NCI-H524 (cell line): ENCODE data around the gene CFDP1.
A peak's percentile ranks its signal among the peaks of the same experiment; 100 is the strongest.
"Not testable (repeated sequence)": the region's sequence is repeated elsewhere in the genome, so short reads cannot be mapped to it uniquely, and the experiment has no call there.

Experiments
- DNase-seq, 2 experiments: peaks; one replicate each; lab custom pipeline; 2025; lab: John Stamatoyannopoulos, UW

CFDP1 gene

DNA sequence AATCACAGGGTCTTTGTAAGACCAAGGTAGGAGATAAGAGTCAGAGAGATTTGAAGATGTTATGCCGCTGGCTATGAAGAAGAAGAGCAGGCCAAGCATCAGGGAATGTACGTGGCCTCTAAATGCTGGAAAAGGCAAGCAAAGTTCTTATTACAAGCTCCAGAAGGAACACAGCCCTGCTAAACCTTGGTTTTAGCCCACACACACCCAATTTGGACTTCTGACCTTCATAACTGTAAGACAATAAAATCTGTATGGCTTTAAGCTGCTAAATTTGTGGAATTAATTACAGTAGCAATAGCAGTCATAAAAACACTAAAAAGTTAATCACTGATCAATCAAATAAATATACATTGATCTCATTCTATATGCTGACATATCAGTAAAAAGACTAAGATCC lies 25.1 kb upstream of the CFDP1 start:
- no peak for DNase-seq

DNA sequence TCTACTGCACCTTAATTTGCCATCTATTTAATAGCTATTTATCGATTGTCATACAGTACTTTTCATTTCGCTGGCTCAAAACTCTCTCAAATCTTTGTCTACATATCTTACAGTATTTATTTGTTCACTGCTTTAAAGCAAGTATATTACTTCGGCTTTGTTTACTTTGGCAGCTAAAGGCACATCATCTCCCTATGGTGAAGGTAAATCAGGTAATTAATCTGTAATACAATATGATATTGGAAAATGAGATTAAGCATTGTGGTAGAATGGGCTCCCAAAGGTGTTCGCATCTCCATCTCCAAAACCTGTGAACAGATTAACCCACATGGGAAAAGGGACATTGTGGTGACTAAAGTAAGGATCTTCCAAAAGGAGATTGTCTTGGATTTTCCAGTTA lies 24.7 kb upstream of the CFDP1 start:
- DNase-seq = no peak

DNA sequence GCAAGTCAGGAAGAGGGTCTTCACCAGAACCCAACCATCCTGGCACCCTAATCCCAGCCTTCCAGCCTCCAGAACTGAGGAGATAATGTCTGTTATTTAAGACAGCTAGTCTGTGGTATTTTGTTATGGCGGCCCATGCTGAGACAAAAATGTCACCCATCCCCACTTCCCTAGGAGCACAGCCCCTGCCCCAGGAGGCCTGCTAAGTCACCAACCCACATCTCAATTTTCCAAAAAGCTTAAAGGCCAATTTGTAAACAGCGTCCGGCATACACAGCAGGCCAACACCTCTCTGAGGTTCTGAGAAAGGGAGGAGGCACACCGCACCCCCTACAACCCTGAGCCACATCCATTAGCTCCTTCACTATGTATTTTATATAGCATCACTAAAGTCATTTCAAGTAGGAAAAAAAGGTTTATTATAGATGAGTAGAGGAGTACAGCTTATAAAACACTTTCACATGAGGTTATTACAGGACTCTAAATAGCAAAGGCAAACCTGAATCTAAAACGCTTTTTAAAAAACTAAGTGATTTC lies 24.2 kb upstream of the CFDP1 start:
- DNase-seq = no peak

DNA sequence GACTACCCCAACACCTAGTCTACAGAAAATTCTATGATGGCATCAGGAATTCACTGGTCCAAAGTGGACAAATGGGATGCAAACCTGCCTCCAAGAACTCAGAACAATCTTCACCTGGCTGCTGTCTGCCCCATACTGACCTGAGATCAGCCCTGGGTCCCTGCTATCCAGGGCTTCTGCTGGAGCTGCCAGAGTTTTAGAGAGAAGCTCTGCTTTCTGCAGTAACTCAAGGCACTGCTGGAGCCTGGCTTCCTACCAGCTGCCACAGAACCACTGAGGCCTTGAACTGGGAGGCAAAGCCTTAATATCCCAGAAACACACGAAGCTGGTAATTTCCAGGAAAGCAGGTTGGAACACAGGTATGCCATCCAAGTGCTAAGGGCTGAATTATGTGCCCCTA lies 23.7 kb upstream of the CFDP1 start:
- DNase-seq = no peak

GRCh38 chr16:75456486-75456885 lies 23.2 kb upstream of the CFDP1 start:
- not testable (repeated sequence) for DNase-seq

DNA sequence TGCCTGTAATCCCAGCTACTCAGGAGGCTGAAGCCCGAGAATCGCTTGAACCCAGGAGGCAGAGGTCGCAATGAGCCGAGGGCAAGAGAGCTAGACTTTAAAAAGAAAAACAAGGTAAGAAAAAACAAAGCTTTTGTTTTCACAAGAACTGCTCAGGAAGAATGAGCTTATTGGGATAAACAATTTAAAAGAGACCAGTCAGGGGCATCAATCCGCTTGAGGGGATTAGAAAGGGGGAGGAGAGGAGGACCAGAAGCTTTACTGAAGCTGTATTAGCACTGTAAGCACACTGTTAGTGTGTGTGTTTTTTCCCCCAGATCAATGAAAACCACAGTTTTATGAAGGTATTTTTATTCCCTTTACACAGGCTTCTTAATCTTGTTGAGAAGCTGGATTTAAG lies 22.4 kb upstream of the CFDP1 start:
- peak; percentile 36 to 38 for DNase-seq

DNA sequence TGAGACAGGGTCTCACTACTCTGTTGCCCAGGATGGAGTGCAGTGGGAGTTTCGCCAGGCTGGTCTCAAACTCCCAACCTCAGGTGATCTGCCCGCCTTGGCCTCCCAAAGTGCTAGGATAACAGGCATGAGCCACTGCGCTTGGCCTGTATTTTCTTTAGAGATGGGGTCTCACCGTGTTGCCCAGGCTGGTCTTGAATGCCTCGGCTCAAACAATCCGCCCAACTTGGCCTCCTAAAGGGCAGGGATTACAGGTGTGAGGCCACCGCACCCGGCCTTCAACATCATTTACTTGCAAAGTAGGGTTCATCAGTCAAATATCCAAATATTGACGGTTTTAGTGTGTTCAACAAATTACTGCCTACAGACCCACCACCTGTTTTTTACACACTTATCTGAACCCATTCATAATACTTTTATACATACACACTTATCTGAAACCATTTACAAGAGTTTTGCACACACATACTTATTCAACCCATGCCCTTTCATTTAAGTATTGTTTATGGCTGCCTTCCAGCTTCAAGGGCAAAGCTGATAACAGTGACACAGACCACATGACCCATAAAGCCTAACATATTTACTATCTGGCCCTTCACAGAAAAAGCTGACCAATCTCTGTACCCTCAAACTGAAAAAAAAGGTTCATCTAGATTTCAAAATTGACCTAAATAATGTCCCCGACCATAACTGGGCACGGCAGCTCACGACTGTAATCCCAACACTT lies 19.3 kb upstream of the CFDP1 start:
- DNase-seq = no peak

DNA sequence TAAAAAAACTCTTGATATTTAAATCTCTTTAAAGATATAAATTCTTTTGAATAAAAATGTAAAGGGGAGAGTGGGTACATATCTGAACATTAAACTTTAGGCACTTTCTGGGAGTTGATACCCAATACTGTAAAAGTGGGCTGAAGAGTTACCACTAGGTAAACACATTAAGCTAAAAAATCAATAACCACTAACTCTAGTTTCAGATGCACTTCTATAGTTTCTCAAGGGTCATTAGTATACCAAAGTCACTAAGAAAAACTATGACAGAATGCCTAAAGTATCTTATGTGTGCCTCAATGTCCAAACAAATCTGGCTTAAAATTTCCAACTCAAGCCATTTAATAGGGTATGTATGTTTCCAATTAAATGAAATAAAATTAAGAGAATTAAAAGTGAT lies 13.1 kb upstream of the CFDP1 start:
- DNase-seq = no peak

GRCh38 chr16:75445298-75445697 lies 12.0 kb upstream of the CFDP1 start:
- no peak for DNase-seq

GRCh38 chr16:75443298-75443697 lies 10.0 kb upstream of the CFDP1 start:
- DNase-seq = no peak

DNA sequence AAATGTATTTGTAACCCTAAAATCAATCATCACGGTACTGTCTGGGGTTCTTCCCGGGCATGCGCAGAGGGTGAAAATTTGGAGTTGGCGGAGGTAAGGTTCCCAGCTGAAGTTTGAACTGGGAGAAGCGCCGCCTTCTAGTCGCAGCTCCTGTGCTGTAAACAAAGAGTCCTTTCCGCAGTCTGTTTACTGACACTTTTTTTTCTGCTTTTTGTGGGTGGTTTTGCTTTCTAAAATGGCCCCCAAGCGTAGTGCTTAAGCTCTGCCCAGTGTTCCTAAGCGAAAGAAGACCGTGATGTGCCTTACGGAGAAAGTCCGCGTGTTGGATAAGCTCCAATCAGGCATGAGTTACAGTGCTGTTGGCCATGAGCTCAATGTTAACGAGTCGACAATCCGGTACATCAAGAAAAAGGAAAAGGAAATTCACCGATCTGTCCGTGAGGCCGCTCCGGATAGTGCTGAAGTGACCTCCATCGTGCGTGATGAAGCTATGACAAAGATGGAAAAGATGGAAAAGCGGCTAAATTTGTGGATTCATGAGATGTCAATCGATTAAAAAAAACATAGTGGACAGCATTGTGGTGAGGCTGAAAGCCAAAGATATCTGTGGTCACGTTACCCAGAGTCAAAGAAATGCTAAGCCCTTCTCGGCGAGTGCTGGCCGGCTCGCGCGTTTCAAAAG lies 570 bp upstream of the CFDP1 start:
- DNase-seq = peak; percentile 69 to 86

GRCh38 chr16:75429621-75430403 lies 3.5 kb downstream of the CFDP1 start:
- DNase-seq = no peak

- not testable (repeated sequence) for DNase-seq
Measured at GRCh38 chr16:75426524-75426923, 6.8 kb downstream of the CFDP1 start.

DNA sequence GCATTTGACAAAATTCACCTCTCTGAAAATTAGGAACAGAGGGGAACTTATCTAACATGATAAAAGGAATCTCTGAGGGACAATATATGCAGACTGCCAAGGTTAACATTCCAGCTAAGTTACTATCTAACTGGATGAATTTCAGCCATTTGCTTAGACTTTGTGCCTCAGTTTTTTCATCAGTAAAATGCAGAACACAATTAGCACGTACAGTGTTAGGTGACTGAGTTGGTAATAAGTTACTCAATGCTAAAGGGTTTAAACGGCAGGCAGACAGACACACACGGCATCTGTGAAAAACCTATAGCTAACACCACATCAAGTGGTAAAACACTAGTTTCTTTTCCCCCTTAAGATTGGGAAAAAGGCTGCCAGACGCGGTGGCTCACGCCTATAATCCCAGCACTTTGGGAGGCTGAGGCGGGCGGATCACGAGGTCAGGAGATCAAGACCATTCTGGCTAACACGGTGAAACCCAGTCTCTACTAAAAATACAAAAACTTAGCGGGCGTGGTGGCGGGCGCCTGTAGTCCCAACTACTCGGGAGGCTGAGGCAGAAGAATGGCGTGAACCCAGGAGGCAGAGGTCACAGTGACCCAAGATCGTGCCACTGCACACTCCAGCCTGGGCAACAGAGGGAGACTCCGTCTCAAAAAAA lies 9.1 kb downstream of the CFDP1 start:
- DNase-seq = not testable (repeated sequence)

GRCh38 chr16:75423723-75424104 lies 9.6 kb downstream of the CFDP1 start:
- no peak for DNase-seq

DNA sequence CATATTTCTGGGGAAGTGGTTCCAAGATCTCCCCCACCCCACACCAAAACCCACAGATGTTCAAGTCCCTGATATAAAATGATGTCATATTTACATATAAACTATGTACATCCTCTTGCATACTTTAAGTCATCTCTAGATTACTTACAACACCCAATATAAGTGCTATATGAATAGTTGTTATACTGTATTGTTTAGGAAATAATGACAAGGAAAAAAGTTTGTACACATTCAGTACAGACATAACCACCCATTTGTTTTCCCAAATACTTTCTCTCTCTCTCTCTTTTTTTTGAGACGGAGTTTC lies 11.5 kb downstream of the CFDP1 start:
- no peak for DNase-seq

GRCh38 chr16:75420987-75421819 lies 12.1 kb downstream of the CFDP1 start:
- peak; percentile 92 to 94 for DNase-seq

DNA sequence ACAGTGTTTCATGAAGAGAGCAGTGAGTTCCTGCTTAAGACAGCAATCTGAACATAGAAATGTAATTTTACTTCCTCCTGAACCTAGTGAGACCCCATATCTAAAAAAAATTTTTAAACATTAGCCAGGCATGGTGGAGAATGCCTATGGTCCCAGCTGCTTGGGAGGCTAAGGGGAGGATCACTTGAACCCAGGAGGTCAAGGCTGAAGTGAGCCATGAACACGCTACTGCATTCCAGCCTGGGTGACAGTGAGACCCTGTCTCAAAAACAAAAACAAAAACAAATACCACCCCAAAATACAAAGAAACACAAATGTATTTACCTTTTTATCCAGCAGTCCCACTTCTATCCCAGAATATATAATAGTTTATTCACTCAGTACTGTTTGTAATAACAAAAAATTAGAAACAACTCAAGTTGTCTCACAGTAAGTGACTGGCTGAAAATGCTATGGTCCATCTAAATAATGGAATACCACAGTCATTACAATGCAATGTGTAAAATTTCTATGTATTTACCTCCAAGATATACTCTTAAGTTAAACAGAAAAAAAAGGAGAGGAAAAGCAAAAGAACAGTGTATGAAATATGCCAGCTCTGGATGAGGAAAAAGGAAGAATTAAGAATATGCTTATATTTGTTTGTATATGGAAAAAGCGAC lies 16.3 kb downstream of the CFDP1 start:
- no peak for DNase-seq

DNA sequence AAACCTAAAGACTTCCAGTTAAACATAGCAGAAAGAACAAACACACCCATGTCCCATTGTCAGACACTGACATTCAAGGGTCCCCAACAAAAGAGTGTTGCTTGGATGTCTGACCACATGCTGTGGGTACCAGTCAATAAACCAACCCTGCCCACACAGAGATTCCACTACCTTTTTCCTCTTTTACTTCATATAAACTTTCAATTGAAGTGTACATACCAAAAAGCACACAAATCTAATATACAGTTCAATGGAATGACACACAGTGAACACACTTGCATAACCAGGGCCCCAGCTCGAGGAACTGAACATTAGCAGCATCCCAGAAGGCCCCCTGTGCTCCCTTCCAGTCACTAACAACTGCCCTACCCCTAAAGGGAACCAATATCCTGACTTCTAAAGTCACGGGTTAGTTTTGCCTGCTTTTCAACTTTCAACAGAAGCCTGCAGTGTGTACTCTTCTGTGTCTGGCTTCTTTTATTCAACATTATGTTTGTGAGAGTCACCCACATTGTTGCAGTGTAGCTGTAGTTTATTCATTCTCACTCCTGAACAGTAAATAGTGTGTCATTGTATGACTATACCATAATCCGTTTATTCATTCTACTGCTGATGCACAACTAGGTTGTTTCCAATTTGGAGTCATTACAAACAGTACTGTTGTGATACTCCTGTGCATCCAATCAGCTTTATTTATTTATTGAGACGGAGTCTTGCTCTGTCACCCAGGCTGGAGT lies 18.0 kb downstream of the CFDP1 start:
- DNase-seq = no peak

- no peak for DNase-seq
Measured at GRCh38 chr16:75413951-75414350, 19.4 kb downstream of the CFDP1 start.
